Left lobe of liver (tissue), 2 donors: ENCODE results near the gene GEMIN5. TPM values are rescaled to one million over a fixed set of nuclear protein-coding genes. Genes with fewer than 3 reads are reported as not detected.
"Not testable (repeated sequence)": the region's sequence is repeated elsewhere in the genome, so short reads cannot be mapped to it uniquely, and the experiment has no call there.

Experiments
- ATAC-seq: fragments of 200-7000 bp; cut with Tn5 transposase; one replicate; pipeline ENCODE4 v1.9.1; 2020; ENCODE audit warnings: mild to moderate bottlenecking, moderate library complexity
- DNase-seq: peaks from one replicate; pipeline ENCODE4 v3.0.0-alpha.2; 2020; ENCODE audit warnings: low spot score
- total RNA-seq: library from RNA; stranded (reverse); gene quantifications from one replicate; pipeline ENCODE4 v1.2.1, GENCODE V29; 2021
- donor health status: DM: no; HTN: no; CAD: no; lungs with moderate emphysema.
- donor health status: DM: no; HTN: yes; CAD: no.

Gene GEMIN5
- 7.1 TPM for total RNA-seq

GRCh38 chr5:154937718-154938466 lies at the start of gene GEMIN5:
Gene GEMIN5 (minus strand): TSS chr5:154938211. CDS start chr5:154938133, 78 bp downstream.
- DNase-seq = peak; percentile 93
- ATAC-seq = peak; percentile 94

GRCh38 chr5:154986151-154986550 lies 48.1 kb upstream of the GEMIN5 start:
- ATAC-seq = no peak
- no peak for DNase-seq

- ATAC-seq = no peak
- DNase-seq = no peak
Observed at GRCh38 chr5:154984946-154985516, 47.0 kb upstream of the GEMIN5 start.

GRCh38 chr5:154978294-154978693 lies 40.3 kb upstream of the GEMIN5 start:
- not testable (repeated sequence) for DNase-seq, ATAC-seq

GRCh38 chr5:154977409-154977808 lies 39.4 kb upstream of the GEMIN5 start:
- no peak for DNase-seq
- ATAC-seq = no peak

GRCh38 chr5:154976082-154976481 lies 38.1 kb upstream of the GEMIN5 start:
- ATAC-seq, DNase-seq: not testable (repeated sequence)

GRCh38 chr5:154972476-154973080 lies 34.6 kb upstream of the GEMIN5 start:
- peak; percentile 76 for ATAC-seq
- no peak for DNase-seq

- ATAC-seq (no peak), DNase-seq (no peak)
Observed at GRCh38 chr5:154971501-154971900, 33.5 kb upstream of the GEMIN5 start.

GRCh38 chr5:154970759-154971158 lies 32.7 kb upstream of the GEMIN5 start:
- ATAC-seq (peak; percentile 46), DNase-seq (no peak)

GRCh38 chr5:154968953-154969352 lies 30.9 kb upstream of the GEMIN5 start:
- no peak for DNase-seq
- ATAC-seq = no peak

GRCh38 chr5:154967421-154968024 lies 29.5 kb upstream of the GEMIN5 start:
- peak; percentile 33 for ATAC-seq
- DNase-seq = no peak

GRCh38 chr5:154966874-154967273 lies 28.9 kb upstream of the GEMIN5 start:
- no peak for DNase-seq
- no peak for ATAC-seq

GRCh38 chr5:154966081-154966841 lies 28.2 kb upstream of the GEMIN5 start:
- DNase-seq (no peak), ATAC-seq (peak; percentile 52)

- DNase-seq (no peak), ATAC-seq (no peak)
Observed at GRCh38 chr5:154962494-154962893, 24.5 kb upstream of the GEMIN5 start.

- DNase-seq (no peak), ATAC-seq (no peak)
Observed at GRCh38 chr5:154956712-154957111, 18.7 kb upstream of the GEMIN5 start.

GRCh38 chr5:154949781-154950180 lies 11.8 kb upstream of the GEMIN5 start:
- ATAC-seq (no peak), DNase-seq (no peak)

GRCh38 chr5:154948313-154948712 lies 10.3 kb upstream of the GEMIN5 start:
- DNase-seq (no peak), ATAC-seq (no peak)

GRCh38 chr5:154947778-154948177 lies 9.8 kb upstream of the GEMIN5 start:
- no peak for DNase-seq
- ATAC-seq = no peak

- ATAC-seq = no peak
- DNase-seq = no peak
Observed at GRCh38 chr5:154945695-154946301, 7.8 kb upstream of the GEMIN5 start.

GRCh38 chr5:154944716-154945115 lies 6.7 kb upstream of the GEMIN5 start:
- DNase-seq (no peak), ATAC-seq (no peak)

- DNase-seq = no peak
- ATAC-seq = no peak
Observed at GRCh38 chr5:154943527-154943926, 5.5 kb upstream of the GEMIN5 start.
